ENCODE measurements around the gene GALNTL6. TPM values are rescaled to one million over a fixed set of nuclear protein-coding genes. Genes with fewer than 3 reads are reported as not detected.

Gene GALNTL6
- total and polyA plus RNA-seq, 9 of the 15 experiments (the other 6 are each of a cell fraction or from before 2014, with no cell fraction given), result 0.18 to 0.50 (median 0.29) TPM

DNA sequence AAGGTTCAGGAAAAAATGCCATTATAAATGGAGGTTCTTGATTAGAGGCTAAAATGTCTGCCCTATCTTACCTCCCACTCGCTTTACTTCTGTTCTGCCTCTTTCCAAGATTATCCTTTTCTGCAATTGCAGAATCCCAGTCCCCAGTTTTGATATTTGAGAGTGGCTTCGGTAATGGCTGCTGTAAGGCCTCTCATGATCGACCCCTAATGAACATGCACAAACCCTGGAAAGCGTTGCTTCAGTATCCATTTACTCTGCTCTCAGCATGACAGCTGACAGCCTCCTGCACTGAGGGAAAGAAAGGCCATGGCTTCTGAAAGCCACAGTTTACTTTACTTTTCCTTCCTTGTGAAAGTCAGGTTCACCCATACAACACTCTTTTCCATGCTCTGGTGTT lies 1030.0 kb downstream of the GALNTL6 start:
- WGBS (ENCODE audit: insufficient coverage, low coverage, missing lambda C conversion rate), result 0% methylated on average over 4 of the region's 4 CpGs
- ATAC-seq (no peak), FAIRE-seq (no peak), DNase-seq (ENCODE audit: extremely low read depth in 1 of 4, low spot score in 3 of 4) (no peak)
- intact Hi-C loops (cut with micrococcal nuclease), result no loop called here
- in situ Hi-C loops (cut with MboI), result no loop called here
- TF ChIP-seq KLF16 (IDR thresholded peaks at IDR 0.05) (no peak), TAF15 (IDR thresholded peaks at IDR 0.05; ENCODE audit: low read depth, low read length) (no peak), FIP1L1 (IDR thresholded peaks at IDR 0.05; ENCODE audit: low read depth, low read length, poor library complexity, severe bottlenecking) (no peak), SRSF3 (IDR thresholded peaks at IDR 0.05; ENCODE audit: insufficient read depth, low read length) (no peak), PHF20 (IDR thresholded peaks at IDR 0.05; ENCODE audit: partially characterized antibody) (no peak), ZNF311 (CRISPR knock-in tag; IDR thresholded peaks at IDR 0.05) (no peak)
- TF ChIP-seq, protein P1, sequence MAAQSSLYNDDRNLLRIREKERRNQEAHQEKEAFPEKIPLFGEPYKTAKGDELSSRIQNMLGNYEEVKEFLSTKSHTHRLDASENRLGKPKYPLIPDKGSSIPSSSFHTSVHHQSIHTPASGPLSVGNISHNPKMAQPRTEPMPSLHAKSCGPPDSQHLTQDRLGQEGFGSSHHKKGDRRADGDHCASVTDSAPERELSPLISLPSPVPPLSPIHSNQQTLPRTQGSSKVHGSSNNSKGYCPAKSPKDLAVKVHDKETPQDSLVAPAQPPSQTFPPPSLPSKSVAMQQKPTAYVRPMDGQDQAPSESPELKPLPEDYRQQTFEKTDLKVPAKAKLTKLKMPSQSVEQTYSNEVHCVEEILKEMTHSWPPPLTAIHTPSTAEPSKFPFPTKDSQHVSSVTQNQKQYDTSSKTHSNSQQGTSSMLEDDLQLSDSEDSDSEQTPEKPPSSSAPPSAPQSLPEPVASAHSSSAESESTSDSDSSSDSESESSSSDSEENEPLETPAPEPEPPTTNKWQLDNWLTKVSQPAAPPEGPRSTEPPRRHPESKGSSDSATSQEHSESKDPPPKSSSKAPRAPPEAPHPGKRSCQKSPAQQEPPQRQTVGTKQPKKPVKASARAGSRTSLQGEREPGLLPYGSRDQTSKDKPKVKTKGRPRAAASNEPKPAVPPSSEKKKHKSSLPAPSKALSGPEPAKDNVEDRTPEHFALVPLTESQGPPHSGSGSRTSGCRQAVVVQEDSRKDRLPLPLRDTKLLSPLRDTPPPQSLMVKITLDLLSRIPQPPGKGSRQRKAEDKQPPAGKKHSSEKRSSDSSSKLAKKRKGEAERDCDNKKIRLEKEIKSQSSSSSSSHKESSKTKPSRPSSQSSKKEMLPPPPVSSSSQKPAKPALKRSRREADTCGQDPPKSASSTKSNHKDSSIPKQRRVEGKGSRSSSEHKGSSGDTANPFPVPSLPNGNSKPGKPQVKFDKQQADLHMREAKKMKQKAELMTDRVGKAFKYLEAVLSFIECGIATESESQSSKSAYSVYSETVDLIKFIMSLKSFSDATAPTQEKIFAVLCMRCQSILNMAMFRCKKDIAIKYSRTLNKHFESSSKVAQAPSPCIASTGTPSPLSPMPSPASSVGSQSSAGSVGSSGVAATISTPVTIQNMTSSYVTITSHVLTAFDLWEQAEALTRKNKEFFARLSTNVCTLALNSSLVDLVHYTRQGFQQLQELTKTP (IDR thresholded peaks at IDR 0.05; ENCODE audit: low read depth in 1 of 2, partially characterized antibody in 2 of 2), result no peak
- TF ChIP-seq, protein P2, sequence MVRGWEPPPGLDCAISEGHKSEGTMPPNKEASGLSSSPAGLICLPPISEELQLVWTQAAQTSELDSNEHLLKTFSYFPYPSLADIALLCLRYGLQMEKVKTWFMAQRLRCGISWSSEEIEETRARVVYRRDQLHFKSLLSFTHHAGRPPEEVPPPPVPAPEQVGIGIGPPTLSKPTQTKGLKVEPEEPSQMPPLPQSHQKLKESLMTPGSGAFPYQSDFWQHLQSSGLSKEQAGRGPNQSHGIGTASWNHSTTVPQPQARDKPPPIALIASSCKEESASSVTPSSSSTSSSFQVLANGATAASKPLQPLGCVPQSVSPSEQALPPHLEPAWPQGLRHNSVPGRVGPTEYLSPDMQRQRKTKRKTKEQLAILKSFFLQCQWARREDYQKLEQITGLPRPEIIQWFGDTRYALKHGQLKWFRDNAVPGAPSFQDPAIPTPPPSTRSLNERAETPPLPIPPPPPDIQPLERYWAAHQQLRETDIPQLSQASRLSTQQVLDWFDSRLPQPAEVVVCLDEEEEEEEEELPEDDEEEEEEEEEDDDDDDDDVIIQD (CRISPR knock-in tag; IDR thresholded peaks at IDR 0.05), result no peak
- TF ChIP-seq, protein P3, sequence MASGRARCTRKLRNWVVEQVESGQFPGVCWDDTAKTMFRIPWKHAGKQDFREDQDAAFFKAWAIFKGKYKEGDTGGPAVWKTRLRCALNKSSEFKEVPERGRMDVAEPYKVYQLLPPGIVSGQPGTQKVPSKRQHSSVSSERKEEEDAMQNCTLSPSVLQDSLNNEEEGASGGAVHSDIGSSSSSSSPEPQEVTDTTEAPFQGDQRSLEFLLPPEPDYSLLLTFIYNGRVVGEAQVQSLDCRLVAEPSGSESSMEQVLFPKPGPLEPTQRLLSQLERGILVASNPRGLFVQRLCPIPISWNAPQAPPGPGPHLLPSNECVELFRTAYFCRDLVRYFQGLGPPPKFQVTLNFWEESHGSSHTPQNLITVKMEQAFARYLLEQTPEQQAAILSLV (tag; IDR thresholded peaks at IDR 0.05), result no peak
- TF ChIP-seq, protein P4, sequence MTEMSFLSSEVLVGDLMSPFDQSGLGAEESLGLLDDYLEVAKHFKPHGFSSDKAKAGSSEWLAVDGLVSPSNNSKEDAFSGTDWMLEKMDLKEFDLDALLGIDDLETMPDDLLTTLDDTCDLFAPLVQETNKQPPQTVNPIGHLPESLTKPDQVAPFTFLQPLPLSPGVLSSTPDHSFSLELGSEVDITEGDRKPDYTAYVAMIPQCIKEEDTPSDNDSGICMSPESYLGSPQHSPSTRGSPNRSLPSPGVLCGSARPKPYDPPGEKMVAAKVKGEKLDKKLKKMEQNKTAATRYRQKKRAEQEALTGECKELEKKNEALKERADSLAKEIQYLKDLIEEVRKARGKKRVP (CRISPR knock-in tag; IDR thresholded peaks at IDR 0.05), result no peak
- TF ChIP-seq, protein P5, sequence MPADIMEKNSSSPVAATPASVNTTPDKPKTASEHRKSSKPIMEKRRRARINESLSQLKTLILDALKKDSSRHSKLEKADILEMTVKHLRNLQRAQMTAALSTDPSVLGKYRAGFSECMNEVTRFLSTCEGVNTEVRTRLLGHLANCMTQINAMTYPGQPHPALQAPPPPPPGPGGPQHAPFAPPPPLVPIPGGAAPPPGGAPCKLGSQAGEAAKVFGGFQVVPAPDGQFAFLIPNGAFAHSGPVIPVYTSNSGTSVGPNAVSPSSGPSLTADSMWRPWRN (IDR thresholded peaks at IDR 0.05; ENCODE audit: low read depth), result no peak
- BruUV-seq (replicated peaks), result no TSS peak
- ChIA-PET POLR2A (interaction anchor here (0.6 to 0.7 kb wide), 2 partner anchors 663 to 980 kb away, joined by 3 read pairs; no protein-coding TSS in a partner anchor), CTCF (ENCODE audit: low intra/inter-chr PET ratio) (no interaction called here)
- Histone ChIP-seq H3K4me1 (replicated peaks in 1 of 2; ENCODE audit: control insufficient read depth in 2 of 2, insufficient read depth in 2 of 2, low read length in 2 of 2) (no peaks in the 10 kb centered on the region), H4K20me1 (replicated peaks; ENCODE audit: control insufficient read depth, insufficient read depth, low read length) (no peaks in the 10 kb centered on the region), H3K4me2 (ENCODE audit: insufficient read depth, low read length) (no peak overlapping the region), H3K27me3 (ENCODE audit: control insufficient read depth in 2 of 2, insufficient read depth in 2 of 2, low read length in 2 of 2) (no peaks in the 10 kb centered on the region), H3K9ac (ENCODE audit: insufficient read depth in 1 of 2, low read depth in 2 of 2, low read length in 2 of 2) (no peak overlapping the region), H3K4me3 (no peak overlapping the region), H3K79me2 (ENCODE audit: control insufficient read depth, insufficient read depth, low read length) (no peaks in the 10 kb centered on the region), H3K9me1 (ENCODE audit: control insufficient read depth, insufficient read depth, low read length) (no peaks in the 10 kb centered on the region), H3K27ac (ENCODE audit: extremely low read depth, low read depth, low read length) (no peak overlapping the region), H3K36me3 (ENCODE audit: control insufficient read depth, insufficient read depth, low read length) (no peaks in the 10 kb centered on the region), H2AFZ (ENCODE audit: low read depth, low read length) (no peak overlapping the region), H3K9me3 (replicated peaks; ENCODE audit: control insufficient read depth, insufficient read depth, low read depth, low read length) (no peaks in the 10 kb centered on the region)

All from K562 (cell line).